NCI-H524 (cell line): Measurements from ENCODE around the gene CHPF.

ENCODE experiments used
- DNase-seq, 2 experiments: peaks; one replicate each; lab custom pipeline; 2025; lab: John Stamatoyannopoulos, UW

The CHPF gene

GRCh38 chr2:219513787-219514186 is 29.8 kb downstream of the CHPF start:
- DNase-seq: peak; percentile 59 to 68

GRCh38 chr2:219512524-219513216 is 30.9 kb downstream of the CHPF start:
- DNase-seq: peak in 1 of 2 experiments; percentile 70

- peak; percentile 86 for DNase-seq
Measured at GRCh38 chr2:219511547-219512325, 31.9 kb downstream of the CHPF start.

GRCh38 chr2:219510512-219511135 is 33.0 kb downstream of the CHPF start:
- DNase-seq: peak in 1 of 2 experiments; percentile 34

GRCh38 chr2:219509780-219510511 is 33.7 kb downstream of the CHPF start:
- peak; percentile 75 to 87 for DNase-seq

- DNase-seq: peak; percentile 43 to 67
Measured at GRCh38 chr2:219508971-219509779, 34.4 kb downstream of the CHPF start.

GRCh38 chr2:219508444-219508734 is 35.2 kb downstream of the CHPF start:
- no peak for DNase-seq

- DNase-seq: no peak
Measured at GRCh38 chr2:219507581-219508443, 35.8 kb downstream of the CHPF start.

- peak; percentile 67 to 79 for DNase-seq
Measured at GRCh38 chr2:219506802-219507526, 36.6 kb downstream of the CHPF start.

- no peak for DNase-seq
Measured at GRCh38 chr2:219506153-219506801, 37.3 kb downstream of the CHPF start.

- DNase-seq: no peak
Measured at GRCh38 chr2:219505585-219505984, 38.0 kb downstream of the CHPF start.

GRCh38 chr2:219502618-219503017 is 41.0 kb downstream of the CHPF start:
- no peak for DNase-seq

GRCh38 chr2:219501849-219502248 is 41.8 kb downstream of the CHPF start:
- DNase-seq: no peak

GRCh38 chr2:219500135-219500534 is 43.5 kb downstream of the CHPF start:
- peak in 1 of 2 experiments; percentile 25 for DNase-seq

- no peak for DNase-seq
Measured at GRCh38 chr2:219499555-219499954, 44.1 kb downstream of the CHPF start.

GRCh38 chr2:219499058-219499307 is 44.6 kb downstream of the CHPF start:
- no peak for DNase-seq

- peak; percentile 95 to 97 for DNase-seq
Measured at GRCh38 chr2:219498280-219499057, 45.1 kb downstream of the CHPF start, which contains the start of gene GMPPA. Gene GMPPA (plus strand): TSS chr2:219498891. CDS start chr2:219499976, 1,085 bp downstream.

- no peak for DNase-seq
Measured at GRCh38 chr2:219497495-219498279, 45.9 kb downstream of the CHPF start.
